GM12875 (cell line): ENCODE data around the gene SLC12A7.

Source experiments
- H3K4me3 ChIP-seq: one replicate; pipeline ENCODE4 v1.5.1; 2011; ENCODE audit warnings: low read depth, low read length, control low read depth
- TF ChIP-seq, protein P1 (sequence below): IDR thresholded peaks from 2 replicates; pipeline ENCODE4 v1.5.1; 2011; ENCODE audit warnings: low read depth, mild to moderate bottlenecking, control low read depth, inconsistent platforms, low read length, moderate library complexity, borderline replicate concordance; ENCODE audit not compliant: insufficient read depth

SLC12A7 gene

DNA sequence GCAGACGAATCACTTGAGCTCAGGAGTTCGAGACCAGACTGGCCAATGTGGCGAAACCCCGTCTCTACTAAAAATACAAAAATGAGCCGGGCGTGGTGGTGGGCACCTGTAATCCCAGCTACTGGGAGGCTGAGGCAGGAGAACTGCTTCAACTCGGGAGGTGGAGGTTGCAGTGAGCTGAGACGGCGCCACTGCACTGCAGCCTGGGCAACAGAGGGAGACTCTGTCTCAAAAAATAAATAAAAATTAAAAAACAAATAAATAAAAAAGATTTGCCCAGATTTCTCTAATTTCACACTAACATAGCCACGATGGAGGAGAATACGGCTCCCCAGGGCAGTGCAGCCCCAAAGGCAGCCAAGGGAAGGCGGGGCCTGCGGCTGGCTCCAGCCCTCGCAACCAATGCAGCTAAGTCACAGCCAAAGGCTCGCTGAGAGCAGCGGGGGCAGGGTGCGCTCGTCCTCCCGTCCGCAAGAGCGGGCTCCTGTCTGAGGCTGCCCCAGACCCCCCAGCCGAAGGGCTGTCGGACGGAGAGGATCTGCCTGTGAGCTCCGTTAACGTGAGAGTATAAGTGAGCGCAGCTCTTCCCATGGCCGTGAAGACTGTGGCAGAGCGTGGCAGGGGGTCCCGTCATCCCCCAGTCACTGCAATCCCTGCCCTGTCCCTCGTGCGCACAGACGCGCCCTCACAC, 43.5 kb downstream of the SLC12A7 start:
- TF ChIP-seq, protein P1, sequence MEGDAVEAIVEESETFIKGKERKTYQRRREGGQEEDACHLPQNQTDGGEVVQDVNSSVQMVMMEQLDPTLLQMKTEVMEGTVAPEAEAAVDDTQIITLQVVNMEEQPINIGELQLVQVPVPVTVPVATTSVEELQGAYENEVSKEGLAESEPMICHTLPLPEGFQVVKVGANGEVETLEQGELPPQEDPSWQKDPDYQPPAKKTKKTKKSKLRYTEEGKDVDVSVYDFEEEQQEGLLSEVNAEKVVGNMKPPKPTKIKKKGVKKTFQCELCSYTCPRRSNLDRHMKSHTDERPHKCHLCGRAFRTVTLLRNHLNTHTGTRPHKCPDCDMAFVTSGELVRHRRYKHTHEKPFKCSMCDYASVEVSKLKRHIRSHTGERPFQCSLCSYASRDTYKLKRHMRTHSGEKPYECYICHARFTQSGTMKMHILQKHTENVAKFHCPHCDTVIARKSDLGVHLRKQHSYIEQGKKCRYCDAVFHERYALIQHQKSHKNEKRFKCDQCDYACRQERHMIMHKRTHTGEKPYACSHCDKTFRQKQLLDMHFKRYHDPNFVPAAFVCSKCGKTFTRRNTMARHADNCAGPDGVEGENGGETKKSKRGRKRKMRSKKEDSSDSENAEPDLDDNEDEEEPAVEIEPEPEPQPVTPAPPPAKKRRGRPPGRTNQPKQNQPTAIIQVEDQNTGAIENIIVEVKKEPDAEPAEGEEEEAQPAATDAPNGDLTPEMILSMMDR: no peak
- no peak overlapping the region for H3K4me3 ChIP-seq

DNA sequence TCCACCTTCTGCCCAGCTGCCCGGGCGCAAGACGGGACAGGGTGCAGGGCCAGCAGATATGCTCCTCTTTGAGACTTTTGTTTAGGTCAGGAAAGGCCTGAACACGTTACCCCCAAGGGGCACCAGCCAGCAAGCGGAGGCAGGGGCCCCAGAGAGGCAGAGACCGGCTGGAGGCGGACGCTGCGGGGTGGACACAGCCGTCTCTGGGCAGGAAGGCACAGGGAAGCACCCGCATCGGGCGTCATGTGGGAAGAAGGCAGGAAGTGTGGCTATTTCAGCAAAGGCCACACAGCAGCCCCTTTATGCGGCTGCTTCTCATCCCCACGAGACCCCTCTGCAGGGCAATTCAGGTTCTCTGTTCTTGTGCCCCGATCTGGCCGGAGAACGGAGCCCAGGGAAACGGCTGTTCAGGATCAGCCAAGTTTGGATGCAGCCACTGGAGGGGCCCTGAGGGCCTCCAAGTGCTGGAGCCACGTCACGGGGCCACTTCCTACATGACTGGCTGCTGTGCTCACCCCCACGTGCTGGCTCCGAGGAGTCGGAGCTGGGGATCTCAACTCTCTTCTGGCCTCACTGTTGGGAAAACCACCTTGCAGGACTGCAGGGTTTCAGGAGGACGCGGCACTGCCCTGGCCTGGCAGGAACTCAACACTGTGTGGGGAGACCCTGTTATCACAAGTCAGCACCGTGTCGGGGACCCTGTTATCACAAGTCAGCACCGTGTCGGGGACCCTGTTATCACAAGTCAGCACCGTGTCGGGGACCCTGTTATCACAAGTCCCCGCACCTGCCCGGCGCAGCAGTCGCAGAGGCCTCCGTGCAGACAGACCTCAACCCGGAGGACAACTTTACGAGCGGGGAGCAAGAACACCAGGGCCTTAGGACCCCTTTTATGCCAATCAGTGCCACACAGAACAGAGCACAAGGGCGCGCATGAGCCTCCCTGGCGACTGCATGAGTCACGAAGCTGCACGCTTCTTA, 44.4 kb downstream of the SLC12A7 start:
- TF ChIP-seq, protein P1: no peak
- no peak overlapping the region for H3K4me3 ChIP-seq

DNA sequence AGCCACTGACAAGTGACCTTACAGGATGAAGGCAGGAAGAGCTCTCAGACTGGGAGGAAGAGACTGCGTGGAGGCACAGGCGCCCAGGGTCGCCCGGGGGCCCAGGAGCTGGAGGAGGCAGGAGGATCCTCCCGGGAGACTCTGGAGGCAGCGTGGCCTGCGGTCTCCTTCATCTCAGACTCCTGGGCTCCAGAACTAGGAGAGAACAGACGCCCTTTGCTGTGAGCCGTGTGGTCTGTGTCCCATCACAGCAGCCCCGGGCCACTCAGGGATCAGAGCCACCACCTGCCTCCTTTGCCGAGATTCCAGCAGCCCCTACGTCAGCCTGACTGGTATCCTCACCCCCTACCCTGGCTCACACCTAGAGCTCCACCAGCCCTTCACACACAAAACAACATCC, 45.2 kb downstream of the SLC12A7 start:
- TF ChIP-seq, protein P1: no peak
- H3K4me3 ChIP-seq: no peak overlapping the region

DNA sequence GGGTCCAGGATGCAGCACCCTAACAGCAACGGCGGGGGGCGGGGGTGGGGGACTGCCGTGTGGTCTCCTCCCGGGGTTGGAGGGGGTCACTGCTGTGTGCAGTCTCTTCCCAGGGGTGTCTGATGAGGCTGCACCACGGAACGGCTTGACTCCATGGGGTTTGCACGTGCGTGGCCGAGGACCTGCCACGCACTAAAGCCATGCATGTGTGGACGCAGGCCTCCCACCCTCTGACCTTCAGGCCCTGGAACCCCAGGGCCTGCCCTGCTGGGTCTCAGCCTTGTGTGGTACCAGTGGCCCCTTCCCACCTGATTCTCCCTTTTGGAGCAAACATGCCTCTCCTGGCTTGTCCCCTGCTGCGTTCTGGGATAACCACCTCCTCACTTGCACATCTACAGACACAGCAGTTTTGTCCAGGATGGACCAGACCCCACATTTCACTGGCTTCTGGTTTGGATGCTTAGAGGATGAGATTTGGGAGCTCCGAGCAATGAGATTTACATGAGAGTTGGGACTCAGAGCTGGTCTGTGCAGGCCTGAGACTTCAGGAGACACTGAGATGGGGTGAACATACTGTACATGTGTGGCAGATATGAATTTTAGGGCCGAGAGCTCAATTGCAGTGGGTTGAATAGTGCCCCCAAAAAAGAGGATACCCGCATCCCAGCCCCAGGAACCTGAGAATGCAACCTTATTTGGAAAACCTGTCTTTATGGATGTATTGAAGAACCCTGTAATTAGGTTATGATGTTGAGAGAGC, 45.8 kb downstream of the SLC12A7 start:
- TF ChIP-seq, protein P1: no peak

DNA sequence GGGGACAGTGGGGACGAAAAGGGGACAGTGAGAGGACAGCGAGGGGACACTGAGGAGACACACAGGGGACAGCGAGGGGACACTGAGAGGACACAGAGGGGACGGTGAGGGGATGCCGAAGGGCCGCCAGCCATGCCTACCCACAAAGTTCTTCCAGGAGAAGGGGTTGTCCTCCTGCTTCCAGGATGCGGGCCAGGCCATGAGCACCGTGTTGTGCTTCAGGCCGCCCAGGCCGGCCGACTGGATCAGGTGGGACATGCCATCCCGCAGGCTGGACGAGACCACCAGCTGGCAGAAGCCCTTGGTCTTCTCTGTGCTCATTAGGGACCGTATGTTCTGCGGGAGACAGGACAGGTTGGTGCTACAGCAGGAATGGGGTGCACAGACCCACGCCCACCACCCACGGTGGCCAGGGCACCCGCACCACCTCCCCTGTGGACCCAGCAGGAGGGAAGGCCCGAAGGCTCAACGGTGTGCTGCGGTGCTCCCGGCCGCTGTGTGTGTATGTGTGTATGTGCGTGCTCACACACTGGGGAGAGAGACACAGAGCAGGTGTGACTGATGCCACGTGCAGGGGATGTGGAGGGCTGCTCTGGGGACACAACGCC, 46.6 kb downstream of the SLC12A7 start:
- TF ChIP-seq, protein P1: no peak
- no peak overlapping the region for H3K4me3 ChIP-seq

More for the DNA sequence above, 45.8 kb downstream of the SLC12A7 start:
- H3K4me3 ChIP-seq: no peak overlapping the region

DNA sequence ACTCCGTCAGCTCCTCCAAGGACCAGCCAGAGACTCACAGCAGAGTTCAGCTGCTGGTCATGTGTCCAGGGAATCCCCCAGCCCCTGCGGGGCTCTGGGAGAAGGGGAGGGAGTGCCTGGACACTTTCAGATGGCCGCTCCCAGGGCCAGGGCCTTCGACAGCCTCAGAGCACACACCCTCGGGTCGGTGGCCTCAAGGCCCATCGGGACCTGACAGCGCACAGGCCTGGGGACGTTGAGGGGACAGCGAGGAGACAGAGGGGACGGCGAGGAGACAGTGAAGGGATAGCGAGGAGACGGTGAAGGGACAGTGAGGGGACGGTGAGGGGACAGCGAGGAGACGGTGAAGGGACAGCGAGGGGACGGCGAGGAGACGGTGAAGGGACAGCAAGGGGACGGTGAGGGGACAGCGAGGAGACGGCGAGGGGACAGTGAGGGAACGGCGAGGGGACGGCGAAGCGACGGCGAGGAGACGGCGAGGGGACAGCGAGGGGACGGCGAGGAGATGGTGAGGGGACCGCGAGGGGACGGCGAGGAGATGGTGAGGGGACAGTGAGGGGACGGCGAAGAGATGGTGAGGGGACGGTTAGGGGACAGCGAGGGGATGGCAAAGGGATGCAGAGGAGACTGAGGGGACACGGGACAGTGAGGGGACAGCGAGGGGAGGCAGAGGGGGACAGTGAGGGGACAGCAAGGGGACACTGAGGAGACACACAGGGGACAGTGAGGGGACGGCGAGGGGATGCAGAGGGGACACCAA, 47.3 kb downstream of the SLC12A7 start:
- TF ChIP-seq, protein P1: no peak
- H3K4me3 ChIP-seq: no peak overlapping the region
